ENCODE results near the gene NCBP2.
A peak's percentile ranks its signal among the peaks of the same experiment; 100 is the strongest.
"Not testable (repeated sequence)": the region's sequence is repeated elsewhere in the genome, so short reads cannot be mapped to it uniquely, and the experiment has no call there.

NCBP2 gene

GRCh38 chr3:196967412-196968232 is 25.3 kb upstream of the NCBP2 start:
- no peak for DNase-seq

DNA sequence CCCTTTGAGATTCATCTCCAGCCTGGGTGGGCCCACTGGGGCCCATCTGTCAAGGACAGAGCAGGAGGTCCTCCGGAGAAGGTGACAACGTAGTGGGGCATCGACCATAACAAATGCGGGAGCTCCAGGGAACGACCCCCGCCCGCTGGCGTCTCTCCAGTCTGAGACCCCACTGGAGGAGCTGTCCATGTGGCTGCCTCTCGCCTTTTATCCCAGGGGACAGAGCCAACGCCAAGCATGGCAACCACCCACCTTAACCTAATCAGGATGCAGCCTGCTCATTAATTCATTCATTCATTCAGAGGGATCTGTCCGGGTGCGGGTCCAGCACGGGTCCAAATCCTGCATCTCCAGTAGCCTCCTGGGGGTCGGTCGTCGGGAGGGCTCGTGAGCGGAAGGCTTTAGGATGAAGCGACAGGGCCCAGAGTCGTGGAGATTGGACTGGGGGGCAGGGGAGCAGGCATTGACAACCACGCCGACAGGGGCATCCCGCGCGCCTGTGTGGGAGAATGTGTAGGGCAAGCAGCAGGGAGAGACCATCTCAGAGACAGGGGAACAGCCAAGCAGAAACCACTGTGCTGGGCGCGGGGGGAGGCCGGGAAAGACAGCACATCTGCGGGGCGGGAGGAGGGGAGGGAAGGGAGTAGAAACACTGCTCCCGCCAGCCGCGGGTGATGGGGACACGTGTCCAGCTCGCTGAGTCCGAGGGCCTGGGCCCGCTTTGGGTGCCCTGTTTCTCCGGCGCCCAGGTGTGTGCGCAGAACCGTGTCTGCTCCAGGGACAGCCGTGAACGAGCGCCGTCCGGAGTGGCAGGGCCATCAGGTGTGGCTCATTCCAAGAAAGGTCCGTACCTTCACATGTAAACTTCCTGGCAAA is 24.4 kb upstream of the NCBP2 start:
- no peak for DNase-seq

DNA sequence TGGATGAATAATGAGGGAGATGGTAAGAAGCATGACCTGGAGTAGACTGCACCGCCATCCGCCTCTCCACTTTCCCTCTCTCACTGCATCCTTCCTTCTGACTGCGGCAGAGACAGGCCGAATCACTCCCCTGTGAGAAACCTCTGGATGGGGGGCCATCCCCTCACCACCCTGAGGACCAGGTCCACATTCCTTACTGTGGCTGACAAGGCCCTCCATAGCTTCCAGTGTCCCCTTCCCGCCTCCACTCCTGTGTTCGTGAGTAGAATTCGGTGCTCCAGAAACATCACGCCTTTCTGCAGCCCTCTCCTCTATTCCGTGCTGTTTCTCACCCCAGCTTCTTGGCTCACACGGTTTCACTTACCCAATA is 23.5 kb upstream of the NCBP2 start:
- DNase-seq, result no peak

DNA sequence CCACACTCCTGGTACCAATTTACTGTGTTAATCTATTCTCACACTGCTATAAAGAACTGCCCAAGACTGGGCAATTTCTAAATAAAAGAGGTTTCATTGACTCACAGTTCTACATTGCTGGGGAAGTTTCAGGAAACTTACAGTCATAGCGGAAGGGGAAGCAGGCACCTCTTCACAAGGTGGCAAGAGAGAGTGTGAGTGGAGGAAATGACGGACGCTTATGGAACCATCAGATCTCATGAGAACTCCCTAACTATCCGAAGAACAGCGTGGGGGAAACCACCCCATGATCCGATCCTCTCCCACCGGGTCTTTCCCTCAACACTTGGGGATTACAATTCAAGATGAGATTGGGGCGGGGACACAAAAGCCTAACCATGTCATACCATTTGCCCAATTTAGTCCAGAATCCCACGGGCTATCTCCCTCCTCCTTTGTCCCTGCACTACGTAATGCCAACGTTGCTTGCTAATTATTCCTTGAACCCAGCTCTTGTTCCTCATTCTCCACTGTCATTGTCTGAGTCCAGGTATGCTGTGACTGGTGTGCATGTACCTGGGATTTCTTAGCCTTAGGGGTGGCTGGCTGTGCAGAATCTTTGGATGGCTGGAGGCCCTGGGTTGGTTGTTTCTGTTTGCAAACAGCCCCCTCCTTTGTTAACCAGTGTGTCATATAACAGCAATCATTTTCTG is 22.9 kb upstream of the NCBP2 start:
- no peak for DNase-seq

GRCh38 chr3:196963631-196963953 is 21.3 kb upstream of the NCBP2 start:
- no peak for DNase-seq

DNA sequence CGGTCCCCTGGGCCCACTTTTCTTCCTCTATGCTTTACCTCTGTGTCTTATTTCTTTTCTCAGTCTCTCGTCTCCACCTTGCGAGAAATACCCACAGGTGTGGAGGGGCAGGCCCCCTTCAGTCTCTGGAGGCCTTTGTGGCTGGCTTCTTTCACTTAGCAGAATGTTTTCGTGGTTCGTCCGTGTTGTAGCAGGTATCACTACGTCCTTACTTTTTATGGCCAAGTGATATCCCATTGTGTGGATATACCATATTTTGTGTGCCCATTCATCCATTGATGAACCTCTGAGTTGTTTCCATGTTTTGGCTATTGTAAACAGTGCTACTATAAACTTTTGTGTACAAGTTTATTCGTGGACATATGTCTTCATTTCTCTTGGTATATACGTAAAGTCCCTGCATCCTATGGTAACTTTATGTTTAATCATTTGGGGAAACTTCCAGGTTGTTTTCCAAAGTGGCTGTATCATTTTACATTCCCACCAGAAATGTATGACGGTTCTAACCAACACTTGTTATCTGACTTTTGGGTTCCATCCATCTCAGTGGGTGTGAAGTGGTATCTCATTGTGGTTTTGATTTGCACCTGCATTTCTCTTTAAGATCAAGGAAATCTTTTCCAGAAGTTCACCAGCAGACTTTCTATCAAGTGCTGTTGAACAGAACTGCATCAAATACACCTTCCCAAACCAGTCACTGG is 20.8 kb upstream of the NCBP2 start:
- DNase-seq, result no peak

- DNase-seq, result no peak
These were observed 20.0 kb upstream of the NCBP2 start for GRCh38 chr3:196962108-196962929.

DNA sequence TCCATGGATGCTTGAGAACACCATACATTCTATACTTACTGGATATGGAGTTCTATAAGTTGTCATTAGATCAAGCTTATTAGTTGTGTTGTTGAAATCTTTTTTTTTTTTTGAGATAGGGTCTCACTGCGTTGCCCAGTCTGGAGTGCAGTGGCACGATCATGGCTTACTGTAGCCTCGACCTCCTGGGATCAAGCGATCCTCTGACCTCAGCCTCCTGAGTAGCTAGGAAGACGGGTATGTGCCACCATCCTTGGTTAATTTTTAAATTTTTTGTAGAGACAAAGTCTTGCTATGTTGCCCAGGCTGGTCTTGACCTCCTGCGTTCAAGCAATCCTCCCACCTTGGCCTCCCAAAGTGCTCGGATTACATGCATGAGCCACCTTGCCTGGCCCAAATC is 12.5 kb upstream of the NCBP2 start:
- DNase-seq, result no peak

GRCh38 chr3:196951371-196951770 is 9.0 kb upstream of the NCBP2 start:
- DNase-seq, result no peak

- DNase-seq, result no peak
These were observed 7.4 kb upstream of the NCBP2 start for GRCh38 chr3:196949750-196950149.

DNA sequence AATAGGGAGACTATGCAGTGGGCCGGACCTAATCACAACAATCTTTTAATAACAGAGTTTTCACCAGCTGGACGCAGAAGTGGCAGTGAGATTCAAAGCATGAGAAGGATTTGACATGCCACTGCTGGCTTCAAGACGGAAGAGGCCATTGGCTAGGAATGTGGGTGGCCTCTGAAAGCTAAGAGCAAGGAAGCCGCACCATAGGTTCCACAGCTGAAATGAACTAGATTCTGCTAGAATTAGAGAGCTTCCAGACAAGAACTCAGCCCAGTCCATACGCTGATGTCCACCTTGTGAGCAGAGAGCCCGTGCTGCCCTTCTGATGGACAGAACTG is 6.9 kb upstream of the NCBP2 start:
- no peak for DNase-seq

DNA sequence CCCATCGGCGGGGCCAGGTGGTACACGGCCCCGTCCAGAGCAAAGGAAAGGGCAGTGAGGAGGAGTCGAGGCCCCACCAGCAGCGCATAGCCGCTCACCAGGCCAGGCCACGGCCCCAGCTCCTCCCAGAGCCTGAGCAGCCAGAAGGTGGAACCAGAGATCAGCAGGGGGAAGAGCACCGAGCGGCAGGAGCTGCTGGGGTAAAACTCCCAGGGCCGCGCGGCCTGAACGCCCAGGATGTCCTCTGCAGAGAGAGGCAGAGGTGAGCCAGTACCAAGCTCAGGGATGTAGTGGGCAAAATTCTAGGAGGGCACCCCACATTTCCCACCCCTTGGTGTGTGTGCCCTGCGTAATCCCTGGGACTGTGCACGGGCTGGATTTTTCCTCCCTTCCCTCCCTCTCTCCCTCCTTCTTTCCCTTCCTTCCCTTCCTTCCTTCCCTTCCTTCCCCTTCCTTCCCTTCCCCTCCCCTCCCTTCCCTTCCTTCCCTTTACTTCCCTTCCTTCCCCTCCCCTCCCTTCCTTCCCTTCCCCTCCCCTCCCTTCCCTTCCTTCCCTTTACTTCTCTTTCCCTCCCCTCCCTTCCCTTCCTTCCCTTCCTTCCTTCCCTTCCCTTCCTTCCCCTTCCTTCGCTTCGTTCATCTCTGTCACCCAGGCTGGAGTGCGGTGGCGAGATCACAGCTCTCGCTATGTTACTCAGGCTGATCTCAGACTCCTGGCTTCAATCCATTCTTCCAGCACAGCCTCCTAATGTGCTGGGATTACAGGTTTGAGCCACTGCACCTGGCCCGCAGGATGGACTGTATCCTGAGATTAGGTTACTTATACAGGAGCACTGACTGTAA is 6.3 kb upstream of the NCBP2 start:
- no peak for DNase-seq

GRCh38 chr3:196947860-196948441 is 5.6 kb upstream of the NCBP2 start:
- no peak for DNase-seq

DNA sequence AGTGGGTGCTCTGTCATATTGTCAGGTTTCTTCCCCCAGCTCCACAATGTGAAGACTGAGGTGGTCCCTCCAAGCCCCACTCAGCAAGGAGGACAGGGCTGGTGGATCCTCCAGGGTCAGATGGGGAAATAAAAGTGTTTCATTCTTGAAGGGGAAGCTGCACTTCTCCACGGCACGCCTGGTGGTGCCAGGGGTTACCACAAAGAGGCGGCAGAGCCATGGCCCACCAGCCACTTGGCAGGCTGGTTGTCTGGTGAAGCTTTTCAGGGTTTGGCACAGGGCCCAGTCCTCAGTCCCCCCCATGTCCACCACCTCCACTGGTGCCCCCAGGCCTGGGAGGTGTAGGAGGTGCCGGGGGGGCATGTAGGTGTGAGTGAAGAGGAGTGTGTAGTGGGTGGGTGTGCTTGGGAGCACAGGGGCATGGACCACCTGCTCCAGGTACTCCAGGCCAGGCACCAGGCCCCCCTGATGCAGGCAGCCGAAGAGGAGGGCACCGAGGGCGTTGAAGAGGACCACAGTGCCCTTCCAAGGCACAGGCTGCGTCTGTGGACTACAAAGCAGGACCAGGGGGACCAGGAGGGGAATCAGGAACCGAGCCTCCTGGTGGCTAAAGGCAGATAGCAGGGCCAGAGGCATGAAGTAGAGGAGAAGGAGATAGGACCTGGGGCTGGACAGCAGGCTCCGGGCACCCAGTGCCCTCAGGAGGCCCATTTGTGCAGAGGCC is 5.0 kb upstream of the NCBP2 start:
- no peak for DNase-seq

GRCh38 chr3:196944037-196944790 is 1.9 kb upstream of the NCBP2 start:
- not testable (repeated sequence) for DNase-seq

GRCh38 chr3:196942915-196943277 is 568 bp upstream of the NCBP2 start:
- DNase-seq, result peak; percentile 2

- DNase-seq, result peak; percentile 61
These were observed 551 bp downstream of the NCBP2 start for GRCh38 chr3:196941729-196942225.

DNA sequence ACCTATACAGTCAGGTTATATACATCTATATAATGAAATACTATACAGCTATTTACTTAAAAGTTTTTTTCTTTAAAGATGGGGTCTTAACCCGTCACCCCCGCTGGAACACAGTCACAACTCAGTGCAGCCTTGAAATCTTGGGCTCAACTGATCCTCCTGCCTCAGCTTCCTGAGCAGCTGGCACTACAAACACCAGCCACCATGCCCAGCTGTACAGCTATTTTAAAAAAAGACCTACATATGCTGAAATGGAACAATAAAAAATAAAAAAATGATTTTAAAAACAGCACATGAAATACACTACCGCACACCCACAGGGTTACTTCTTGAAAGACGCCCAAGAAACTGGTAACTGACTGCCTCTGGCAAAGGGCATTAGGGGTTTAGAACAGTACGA is 3.8 kb downstream of the NCBP2 start:
- no peak for DNase-seq

DNA sequence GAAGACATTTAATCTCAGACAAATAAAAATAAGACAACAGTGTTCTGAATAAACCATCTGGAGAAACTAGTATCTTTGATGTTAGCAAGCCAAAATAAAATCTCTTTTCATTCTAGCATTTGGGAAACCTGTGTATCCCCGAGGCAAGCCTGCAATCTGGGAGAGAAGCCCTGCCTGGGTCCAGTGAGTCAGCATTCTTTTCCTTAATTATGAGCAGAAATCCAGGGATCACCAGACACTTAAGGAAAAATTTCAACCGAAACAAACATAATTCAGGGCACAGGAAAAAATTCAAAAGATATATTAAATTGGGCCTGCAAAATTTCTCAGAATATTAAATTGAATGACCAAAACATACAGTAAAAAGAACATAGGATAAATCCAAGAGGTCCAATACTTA is 4.2 kb downstream of the NCBP2 start:
- DNase-seq, result no peak

Measured in NCI-H2171 (cell line).